Thyroid gland (tissue), 4 donors: ENCODE results near the gene ARHGEF4.

ENCODE experiments used
- CTCF ChIP-seq, 6 experiments: fragments of 200-600 bp in 3 of 6; fragments of 450-650 bp in 3 of 6; sonication (generic) in 3 of 6; IDR thresholded peaks; one replicate each; pipeline ENCODE4 v1.5.1; 2016 to 2019; ENCODE audit warnings: antibody characterized with exemption in 6 of 6, mild to moderate bottlenecking in 2 of 6, inconsistent platforms in 1 of 6, moderate library complexity in 1 of 6
- POLR2A ChIP-seq, 2 donors: fragments of 450-650 bp; IDR thresholded peaks; one replicate each; pipeline ENCODE4 v1.6.1; 2017; ENCODE audit warnings: antibody characterized with exemption in 2 of 2, mild to moderate bottlenecking in 2 of 2, moderate library complexity in 1 of 2

GRCh38 chr2:131011486-131011885 is 174.8 kb downstream of the ARHGEF4 start:
- TF ChIP-seq CTCF (IDR thresholded peaks at IDR 0.05) (no peak), POLR2A (IDR thresholded peaks at IDR 0.05) (no peak)
